Hippocampal formation (tissue), 2 donors: ENCODE data around the gene RASL12.
"Not testable (repeated sequence)": the region's sequence is repeated elsewhere in the genome, so short reads cannot be mapped to it uniquely, and the experiment has no call there.

Experiments used
- DNase-seq, 2 donors: peaks; one replicate each; lab custom pipeline; 2025; lab: John Stamatoyannopoulos, UW

The RASL12 gene

GRCh38 chr15:65075607-65076395 is 8.0 kb upstream of the RASL12 start:
- not testable (repeated sequence) for DNase-seq

DNA sequence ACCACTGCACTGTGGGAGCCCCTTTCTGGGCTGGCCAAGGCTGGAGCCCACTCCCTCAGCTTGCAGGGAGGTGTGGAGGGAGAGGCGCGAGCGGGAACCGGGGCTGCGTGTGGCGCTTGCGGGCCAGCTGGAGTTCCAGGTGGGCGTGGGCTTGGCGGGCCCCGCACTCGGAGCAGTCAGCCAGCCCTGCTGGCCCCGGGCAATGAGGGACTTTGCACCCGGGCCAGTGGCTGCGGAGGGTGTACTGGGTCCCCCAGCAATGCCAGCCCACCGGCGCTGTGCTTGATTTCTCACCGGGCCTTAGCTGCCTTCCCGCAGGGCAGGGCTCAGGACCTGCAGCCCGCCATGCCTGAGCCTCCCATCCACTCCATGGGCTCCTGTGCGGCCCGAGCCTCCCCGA is 7.2 kb upstream of the RASL12 start:
- not testable (repeated sequence) for DNase-seq

- DNase-seq: no peak
Measured at GRCh38 chr15:65072617-65073016, 4.8 kb upstream of the RASL12 start.

GRCh38 chr15:65072027-65072426 is 4.2 kb upstream of the RASL12 start:
- DNase-seq: no peak

DNA sequence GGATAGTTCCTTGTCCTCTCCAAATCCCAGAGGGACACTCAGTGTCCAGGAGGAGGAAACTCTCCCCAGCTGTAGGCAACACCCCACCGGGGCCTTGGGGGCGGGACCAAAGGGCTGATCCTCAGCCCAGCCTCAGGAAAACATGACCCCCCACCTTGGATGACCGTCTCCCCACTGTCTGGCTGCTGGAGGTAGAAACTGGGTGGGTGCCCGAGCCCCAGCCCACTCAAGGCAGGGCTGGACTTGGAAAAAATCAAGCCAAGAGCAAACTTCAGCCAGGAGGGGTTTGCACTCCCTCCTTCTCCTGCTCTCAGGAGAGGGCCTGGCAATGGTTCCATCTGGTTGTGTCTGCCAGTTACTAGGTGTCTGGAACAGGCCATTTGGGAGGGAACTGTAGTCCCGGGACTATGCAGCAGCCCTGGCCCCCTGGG is 3.6 kb upstream of the RASL12 start:
- DNase-seq: no peak

- DNase-seq: no peak
Measured at GRCh38 chr15:65069779-65070546, 2.2 kb upstream of the RASL12 start.

- no peak for DNase-seq
Measured at GRCh38 chr15:65069179-65069578, 1.4 kb upstream of the RASL12 start.

- no peak for DNase-seq
Measured at GRCh38 chr15:65068403-65068788, 605 bp upstream of the RASL12 start.

DNA sequence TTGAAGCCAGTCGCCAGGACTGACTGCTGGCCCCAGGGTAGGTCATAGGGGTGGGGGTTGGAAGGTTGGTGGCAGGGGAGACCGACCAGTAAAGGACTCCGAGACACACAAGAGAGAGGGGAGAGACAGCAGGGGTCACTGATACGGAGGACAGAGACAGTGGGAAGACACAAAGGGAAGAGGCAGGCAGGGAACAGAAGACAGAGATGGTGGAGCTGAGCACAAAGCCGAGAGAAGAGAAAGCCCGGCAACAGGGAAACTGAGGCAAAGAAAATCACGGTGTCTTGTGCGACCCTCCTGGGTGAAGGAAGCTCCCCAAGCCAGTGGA is 510 bp downstream of the RASL12 start:
- DNase-seq: no peak

GRCh38 chr15:65066635-65067316 is 1.0 kb downstream of the RASL12 start:
- no peak for DNase-seq

GRCh38 chr15:65066001-65066634 is 1.7 kb downstream of the RASL12 start:
- DNase-seq: no peak

DNA sequence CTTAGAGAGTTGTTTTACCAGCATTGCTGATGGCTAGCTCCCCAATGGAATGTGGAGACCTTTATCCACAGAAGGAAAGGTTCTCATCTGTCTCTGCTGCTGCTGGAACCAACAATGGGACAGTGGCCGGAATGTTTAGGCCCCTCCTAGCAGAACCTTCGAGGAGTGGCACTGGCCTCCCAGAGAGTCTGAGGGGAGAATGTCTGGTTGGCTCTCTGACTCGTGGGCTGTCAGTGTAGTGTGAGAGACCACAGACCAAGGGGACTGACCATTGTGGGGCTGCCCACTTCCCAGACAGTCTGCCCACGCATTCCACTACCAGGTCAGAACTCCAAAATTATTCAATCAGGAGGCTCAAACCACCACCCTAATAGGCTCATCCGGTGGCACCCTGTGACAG is 5.1 kb downstream of the RASL12 start:
- DNase-seq: no peak

DNA sequence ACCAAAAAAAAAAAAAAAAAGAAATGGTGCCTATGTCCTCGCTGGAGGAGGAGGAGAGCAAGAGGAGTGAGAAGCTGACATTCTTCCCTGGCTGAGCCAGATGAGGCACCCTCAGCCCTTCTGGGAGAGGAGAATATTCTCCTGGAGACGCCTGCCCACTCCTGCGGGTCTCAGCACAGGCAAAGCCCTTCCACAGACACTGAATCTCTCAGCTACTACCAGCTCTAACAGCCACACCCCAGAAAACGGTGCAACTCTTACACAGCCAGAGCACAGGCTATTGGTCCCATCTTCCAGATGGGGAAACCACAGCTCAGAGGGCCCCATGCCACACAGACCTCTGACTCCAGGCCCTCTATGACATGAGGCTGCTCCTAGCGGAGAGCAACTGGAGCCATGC is 5.7 kb downstream of the RASL12 start:
- no peak for DNase-seq

- peak; percentile 44 to 50 for DNase-seq
Measured at GRCh38 chr15:65060641-65061397, 7.0 kb downstream of the RASL12 start.

DNA sequence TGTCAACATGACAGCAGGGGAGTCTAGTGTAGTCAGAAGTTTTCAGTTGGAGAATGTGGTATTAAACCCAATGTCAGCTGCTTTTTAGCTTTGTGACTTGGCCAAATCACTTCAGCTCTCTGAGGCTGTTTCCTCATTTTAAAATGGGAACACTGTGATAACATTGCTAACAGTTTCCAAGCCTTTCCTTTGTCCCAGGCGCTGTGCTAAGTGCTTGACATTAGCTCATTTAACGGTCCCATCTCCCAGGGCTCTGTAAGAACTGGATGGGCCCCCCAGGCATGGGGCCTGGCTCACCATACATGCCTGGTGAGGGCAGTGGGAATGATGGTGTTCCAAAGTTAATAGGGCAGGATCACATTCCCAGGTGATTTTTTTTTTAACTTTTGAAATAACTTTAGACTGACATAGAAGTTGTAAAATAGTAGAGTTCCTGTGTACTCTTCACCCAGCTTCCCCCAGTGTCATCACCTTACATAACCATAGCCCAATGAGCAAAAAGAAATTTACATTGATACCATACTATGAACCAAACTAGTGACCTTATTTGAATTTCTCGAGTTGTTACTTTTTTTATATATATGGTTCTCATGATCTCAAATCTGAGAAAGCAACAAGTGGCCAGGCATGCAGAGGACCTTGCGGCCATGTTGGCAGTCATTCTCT is 7.7 kb downstream of the RASL12 start:
- no peak for DNase-seq

- DNase-seq: no peak
Measured at GRCh38 chr15:65059369-65059750, 8.4 kb downstream of the RASL12 start.

- DNase-seq: peak in 1 of 2 donors; percentile 32
Measured at GRCh38 chr15:65058394-65059368, 9.1 kb downstream of the RASL12 start.

- DNase-seq: no peak
Measured at GRCh38 chr15:65057549-65057940, 10.2 kb downstream of the RASL12 start.

DNA sequence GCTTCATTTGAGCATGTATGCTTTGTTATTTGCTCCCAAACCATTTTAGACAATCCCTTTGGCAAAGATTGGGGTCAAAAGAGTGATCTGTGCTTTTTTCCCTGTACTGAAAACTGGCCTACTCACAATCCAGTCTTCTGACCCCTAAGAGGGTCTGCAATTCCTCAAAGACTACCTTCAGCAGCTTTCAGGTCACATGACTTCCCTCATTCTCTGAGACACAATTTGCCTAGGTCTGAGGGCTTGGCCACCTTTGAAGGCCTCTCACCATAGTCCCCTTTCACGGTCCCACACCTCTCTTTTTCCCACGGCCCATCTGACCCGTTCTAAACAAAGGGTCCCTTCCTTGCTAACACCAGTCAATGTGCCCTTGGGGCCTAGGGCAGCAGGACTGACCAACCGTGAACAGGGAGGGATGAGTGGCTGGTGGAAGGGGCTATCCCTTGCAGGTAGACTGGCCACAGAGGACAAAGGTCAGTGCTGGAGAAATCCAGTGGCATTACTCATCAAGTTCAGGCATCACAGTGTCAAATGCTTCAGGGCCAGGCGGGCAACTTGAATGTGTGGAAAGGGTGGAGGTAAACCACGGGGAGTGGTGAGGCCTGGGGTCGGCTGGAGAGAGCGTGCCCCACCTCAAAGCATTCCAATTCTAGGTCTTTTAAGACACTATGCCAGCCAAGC is 10.8 kb downstream of the RASL12 start:
- no peak for DNase-seq
